ENCODE results near the gene EPC2.

- no peak for TF ChIP-seq CTCF (conservative IDR thresholded peaks at IDR 0.05; ENCODE audit: low read length)
- TF ChIP-seq EZH2phosphoT487 (IDR thresholded peaks at IDR 0.05; ENCODE audit: borderline replicate concordance): no peak
Measured at GRCh38 chr2:148719195-148719749, 74.7 kb downstream of the EPC2 start.
